AG04449 (cell line): ENCODE measurements around the gene TUBA4A.

Experiments used
- CTCF ChIA-PET: fragments of 350-600 bp; formaldehyde crosslinking; extraction: SDS; loops from one replicate; lab custom pipeline; 2021; ENCODE audit warnings: antibody characterized with exemption; lab: Yijun Ruan, JAX
- POLR2A ChIA-PET: fragments of 400-600, 350-600 bp; formaldehyde crosslinking; extraction: SDS; loops from one replicate; lab custom pipeline; 2020; ENCODE audit warnings: antibody characterized with exemption, inconsistent platforms; lab: Yijun Ruan, JAX
- DNase-seq: peaks from one replicate; pipeline ENCODE4 v3.0.0-alpha.2; 2010; ENCODE audit warnings: low read depth, low spot score
- H3K4me3 ChIP-seq: 2 replicates; pipeline ENCODE4 v1.5.1; 2011; ENCODE audit warnings: low read depth, mild to moderate bottlenecking, control low read depth, low read length
- TF ChIP-seq, protein P1 (sequence below): IDR thresholded peaks from one replicate; pipeline ENCODE4 v1.5.1; 2011; ENCODE audit warnings: mild to moderate bottlenecking, moderate library complexity, low read length, control low read depth, inconsistent platforms; ENCODE audit not compliant: insufficient read depth; ENCODE audit errors: missing control alignments

TUBA4A gene

DNA sequence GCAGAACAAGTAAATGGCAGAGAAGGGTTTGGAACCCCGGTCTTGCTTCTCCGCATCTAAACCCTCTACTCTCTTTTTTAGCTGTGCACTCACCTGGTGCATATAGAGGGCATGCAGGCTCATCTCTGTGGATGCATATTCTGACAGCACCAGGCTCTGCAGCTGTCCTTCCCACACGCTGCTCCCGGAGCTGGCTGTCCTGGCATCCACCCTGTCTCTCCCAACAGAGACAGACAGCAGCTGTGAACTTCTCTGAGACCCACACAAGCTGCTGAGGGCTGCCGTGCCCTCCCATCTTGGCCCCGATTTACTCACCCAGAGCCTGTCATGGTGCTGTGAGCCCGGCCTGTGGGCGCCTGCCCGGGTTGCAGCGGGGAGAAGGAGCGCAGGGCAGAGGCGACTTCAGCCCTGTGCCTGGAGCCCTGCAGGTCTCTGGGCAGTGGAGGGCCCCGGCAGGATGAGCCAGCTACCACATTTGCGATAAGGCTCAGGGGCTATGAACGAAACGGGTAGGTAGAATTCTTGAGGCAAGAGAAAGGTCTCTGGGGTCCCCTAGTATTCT is 31.7 kb downstream of the TUBA4A start:
- no peak for DNase-seq
- ChIA-PET POLR2A (interaction anchor here (0.8 kb wide), 1 partner anchor 30 kb away, joined by 3 read pairs; no protein-coding TSS in a partner anchor), CTCF (interaction anchor here (0.8 to 3.3 kb wide), 4 partner anchors 9 to 73 kb away, joined by 3 to 11 read pairs (median 4); no protein-coding TSS in a partner anchor)
- H3K4me3 ChIP-seq = no peak overlapping the region
- TF ChIP-seq, protein P1, sequence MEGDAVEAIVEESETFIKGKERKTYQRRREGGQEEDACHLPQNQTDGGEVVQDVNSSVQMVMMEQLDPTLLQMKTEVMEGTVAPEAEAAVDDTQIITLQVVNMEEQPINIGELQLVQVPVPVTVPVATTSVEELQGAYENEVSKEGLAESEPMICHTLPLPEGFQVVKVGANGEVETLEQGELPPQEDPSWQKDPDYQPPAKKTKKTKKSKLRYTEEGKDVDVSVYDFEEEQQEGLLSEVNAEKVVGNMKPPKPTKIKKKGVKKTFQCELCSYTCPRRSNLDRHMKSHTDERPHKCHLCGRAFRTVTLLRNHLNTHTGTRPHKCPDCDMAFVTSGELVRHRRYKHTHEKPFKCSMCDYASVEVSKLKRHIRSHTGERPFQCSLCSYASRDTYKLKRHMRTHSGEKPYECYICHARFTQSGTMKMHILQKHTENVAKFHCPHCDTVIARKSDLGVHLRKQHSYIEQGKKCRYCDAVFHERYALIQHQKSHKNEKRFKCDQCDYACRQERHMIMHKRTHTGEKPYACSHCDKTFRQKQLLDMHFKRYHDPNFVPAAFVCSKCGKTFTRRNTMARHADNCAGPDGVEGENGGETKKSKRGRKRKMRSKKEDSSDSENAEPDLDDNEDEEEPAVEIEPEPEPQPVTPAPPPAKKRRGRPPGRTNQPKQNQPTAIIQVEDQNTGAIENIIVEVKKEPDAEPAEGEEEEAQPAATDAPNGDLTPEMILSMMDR = no peak

DNA sequence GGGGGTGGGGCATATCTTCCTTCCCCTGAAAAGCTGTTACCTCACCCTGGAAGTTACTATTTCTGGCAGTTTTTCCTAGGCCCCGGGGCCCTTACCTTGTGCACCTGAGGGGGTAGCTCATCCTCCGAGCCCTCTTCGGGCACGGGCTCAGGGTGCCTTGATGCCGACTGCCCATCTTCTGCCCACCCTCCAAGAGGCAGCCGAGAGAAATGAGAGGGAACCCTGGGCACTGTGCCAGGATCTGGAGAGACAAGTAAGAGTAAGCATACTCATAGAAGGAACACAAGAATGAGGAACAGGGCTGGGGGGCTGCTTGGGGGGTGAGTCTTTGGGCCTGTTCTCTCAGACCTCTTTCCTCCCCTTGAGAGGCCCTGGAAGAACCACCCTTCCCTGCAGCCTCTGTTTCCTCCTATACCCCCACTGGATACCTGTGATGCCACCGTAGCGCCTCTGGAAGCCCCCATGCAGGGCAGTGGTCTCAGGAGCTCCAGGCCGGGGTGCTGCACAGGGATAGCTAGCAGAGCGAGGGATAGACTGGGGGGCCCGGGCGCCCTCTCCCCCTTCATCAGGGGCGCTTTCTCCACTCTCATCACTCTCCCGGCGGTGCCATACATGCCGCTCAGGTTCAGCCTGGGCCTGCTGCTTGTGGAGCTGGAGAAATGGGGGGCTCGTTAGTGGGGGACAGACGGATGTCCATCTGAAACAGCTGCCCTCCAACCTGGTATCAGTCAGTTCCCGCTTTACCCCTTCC is 32.9 kb downstream of the TUBA4A start:
- no peak overlapping the region for H3K4me3 ChIP-seq
- TF ChIP-seq, protein P1 = no peak
- DNase-seq = no peak
- CTCF ChIA-PET = interaction anchor here (1.1 to 3.3 kb wide), 5 partner anchors 9 to 74 kb away, joined by 3 to 11 read pairs (median 8); partner anchors contain the start of genes ANKZF1 and ATG9A
- POLR2A ChIA-PET = no interaction called here

DNA sequence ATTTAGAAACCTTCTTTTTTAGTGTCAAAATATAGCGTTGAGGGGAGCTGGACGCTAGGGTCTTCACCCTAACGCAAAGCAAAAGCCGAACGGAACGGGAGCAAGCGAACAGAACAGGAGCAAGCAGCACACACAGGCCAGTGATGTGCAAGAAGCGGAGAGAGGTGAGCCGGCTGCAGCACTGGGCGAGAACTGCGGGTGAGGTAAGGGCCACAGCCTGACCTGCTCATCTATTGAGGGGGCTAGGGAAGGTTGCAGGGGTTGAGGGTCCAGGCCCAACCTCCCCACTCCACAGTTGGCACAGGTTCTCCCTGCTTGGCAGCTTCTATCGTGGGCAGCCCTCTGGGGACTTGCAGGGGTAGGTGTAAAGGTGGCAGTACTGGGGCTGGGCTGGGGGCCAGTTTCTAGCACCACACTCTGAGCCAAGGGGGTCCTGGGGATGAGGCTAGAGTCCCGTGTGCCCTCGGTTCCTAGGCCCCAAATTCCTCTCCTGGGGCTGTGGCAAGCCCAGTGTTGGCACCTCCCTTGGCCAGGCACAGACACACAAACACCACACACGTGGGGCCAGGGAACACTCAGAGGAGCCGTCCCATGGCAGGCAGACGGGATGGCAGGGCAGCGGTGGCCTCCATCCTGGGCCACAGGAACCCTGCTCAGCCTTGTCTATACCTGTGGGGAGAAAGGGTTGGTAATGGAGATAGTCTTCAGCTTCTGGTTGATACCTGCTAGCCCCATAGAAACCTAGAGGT is 33.8 kb downstream of the TUBA4A start:
- no peak overlapping the region for H3K4me3 ChIP-seq
- DNase-seq = no peak
- ChIA-PET CTCF (interaction anchor here (1.0 to 5.8 kb wide), 11 partner anchors 8 to 80 kb away, joined by 3 to 40 read pairs (median 4); partner anchors contain the start of genes ANKZF1, ATG9A and CNPPD1), POLR2A (interaction anchor here (2.4 to 2.7 kb wide), 3 partner anchors 9 to 59 kb away, joined by 13 to 26 read pairs (median 13); partner anchors contain the start of genes ANKZF1, ATG9A, DNAJB2 and GLB1L)
- TF ChIP-seq, protein P1 = no peak

DNA sequence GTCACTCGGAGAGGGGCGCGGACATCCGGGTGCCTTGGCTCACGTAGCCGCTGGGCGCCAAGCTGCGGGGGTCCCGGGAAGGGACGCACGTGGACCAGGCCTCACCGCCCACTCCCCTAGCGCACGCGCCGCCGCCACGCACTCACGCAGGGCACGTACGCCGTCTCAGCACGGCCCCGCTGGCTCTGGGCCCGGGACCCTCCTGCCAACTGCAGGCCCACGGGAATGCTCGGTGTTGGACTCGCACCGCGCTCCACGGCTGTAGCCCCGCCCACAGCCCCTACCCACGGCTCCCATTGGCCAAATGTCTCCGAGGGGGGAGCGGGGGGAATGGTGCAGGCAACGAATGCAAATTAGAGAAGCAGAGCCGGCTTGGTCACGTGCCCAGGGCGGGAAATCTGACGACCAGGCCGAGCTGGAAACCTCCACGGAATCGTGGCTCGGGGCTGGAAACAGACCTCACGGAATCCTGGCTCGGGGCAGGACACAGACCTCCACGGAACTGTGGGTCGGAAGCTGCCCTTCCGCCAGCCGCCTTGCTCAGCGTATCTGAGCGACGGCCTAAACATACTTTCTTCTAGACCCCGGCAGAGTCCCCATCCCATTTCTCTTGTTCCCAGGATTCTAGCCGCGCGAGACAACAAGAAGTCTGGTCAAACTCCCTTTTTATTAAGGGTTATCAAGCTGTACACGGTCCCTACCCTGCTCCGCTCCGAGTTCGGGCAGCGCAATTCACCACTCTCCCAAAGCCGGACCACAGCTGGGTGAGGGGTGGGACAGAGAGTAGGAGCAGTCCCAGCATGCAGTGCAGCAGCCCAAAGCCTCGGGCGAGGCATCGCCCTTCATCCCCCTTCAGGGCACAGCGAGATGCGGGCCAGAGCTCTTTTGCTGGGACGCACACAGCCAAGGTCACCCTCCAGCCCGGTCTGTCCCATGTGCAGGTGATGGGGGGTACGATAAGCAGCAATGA is 34.7 kb downstream of the TUBA4A start, which contains the start of gene ABCB6:
TSS of gene ABCB6 (minus strand) at position 227 of the 970 bp plus-strand sequence. CDS start 285 bp downstream, outside the sequence.
- TF ChIP-seq, protein P1 = no peak
- POLR2A ChIA-PET = interaction anchor here (1.0 to 2.7 kb wide), 7 partner anchors 10 to 67 kb away, joined by 3 to 27 read pairs (median 13); partner anchors contain the start of genes ANKZF1, ATG9A, CNPPD1 and DNAJB2
- DNase-seq = no peak
- CTCF ChIA-PET = interaction anchor here (0.9 to 5.8 kb wide), 13 partner anchors 8 to 81 kb away, joined by 3 to 40 read pairs (median 4); partner anchors contain the start of genes ANKZF1, ATG9A and CNPPD1
- H3K4me3 ChIP-seq = peak within 1 kb of the TSS; percentile 69

DNA sequence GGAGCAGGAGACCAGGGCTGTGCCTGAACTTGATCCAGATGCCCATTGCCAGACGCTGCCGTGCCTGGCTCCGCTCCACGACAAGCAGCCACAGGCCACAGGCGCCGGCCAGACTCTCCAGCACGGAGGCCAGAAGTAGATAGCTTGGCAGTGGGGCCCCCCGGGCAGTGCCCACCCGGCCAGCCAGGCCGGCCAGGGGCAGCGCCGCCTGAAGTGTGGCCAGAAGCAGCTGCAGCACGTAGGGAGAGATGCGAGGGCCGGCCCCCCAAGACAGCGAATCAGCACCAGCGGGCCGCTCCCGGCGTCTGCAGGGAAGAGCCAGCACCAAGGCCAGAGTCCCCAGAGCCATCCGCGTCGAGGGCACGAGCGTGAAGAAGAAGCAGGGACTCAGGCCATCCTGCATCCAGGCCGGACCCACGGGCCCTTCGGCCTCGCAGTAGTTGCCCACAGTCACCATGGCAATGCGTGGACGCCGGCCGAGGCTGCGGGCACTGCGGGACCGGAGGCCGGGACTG is 35.4 kb downstream of the TUBA4A start:
- TF ChIP-seq, protein P1 = no peak
- POLR2A ChIA-PET = interaction anchor here (0.6 to 2.7 kb wide), 12 partner anchors 8 to 134 kb away, joined by 3 to 27 read pairs (median 4); partner anchors contain the start of genes ANKZF1, ATG9A, CNPPD1 and DNAJB2
- DNase-seq = no peak
- CTCF ChIA-PET = interaction anchor here (0.9 to 5.8 kb wide), 10 partner anchors 9 to 77 kb away, joined by 3 to 40 read pairs (median 5); partner anchors contain the start of genes ANKZF1, ATG9A, CNPPD1 and NHEJ1
- H3K4me3 ChIP-seq = peak overlapping the region; percentile 69
